SK-N-MC (cell line): ENCODE data around the gene PERCC1.

ENCODE experiments used
- EZH2 ChIP-seq: fragments of 200-600 bp; sonication (generic); IDR thresholded peaks from one replicate; pipeline ENCODE4 v1.6.1; 2017; ENCODE audit warnings: antibody characterized with exemption
- FOXP2 ChIP-seq: optimal IDR thresholded peaks from 2 replicates; pipeline ENCODE3; 2011; ENCODE audit warnings: mild to moderate bottlenecking, moderate library complexity; ENCODE audit not compliant: insufficient read depth; ENCODE audit errors: extremely low read length, control extremely low read depth
- POLR2AphosphoS5 ChIP-seq: IDR thresholded peaks from 2 replicates; pipeline ENCODE4 v1.6.1; 2012; ENCODE audit warnings: mild to moderate bottlenecking, low read depth, low read length, borderline replicate concordance

DNA sequence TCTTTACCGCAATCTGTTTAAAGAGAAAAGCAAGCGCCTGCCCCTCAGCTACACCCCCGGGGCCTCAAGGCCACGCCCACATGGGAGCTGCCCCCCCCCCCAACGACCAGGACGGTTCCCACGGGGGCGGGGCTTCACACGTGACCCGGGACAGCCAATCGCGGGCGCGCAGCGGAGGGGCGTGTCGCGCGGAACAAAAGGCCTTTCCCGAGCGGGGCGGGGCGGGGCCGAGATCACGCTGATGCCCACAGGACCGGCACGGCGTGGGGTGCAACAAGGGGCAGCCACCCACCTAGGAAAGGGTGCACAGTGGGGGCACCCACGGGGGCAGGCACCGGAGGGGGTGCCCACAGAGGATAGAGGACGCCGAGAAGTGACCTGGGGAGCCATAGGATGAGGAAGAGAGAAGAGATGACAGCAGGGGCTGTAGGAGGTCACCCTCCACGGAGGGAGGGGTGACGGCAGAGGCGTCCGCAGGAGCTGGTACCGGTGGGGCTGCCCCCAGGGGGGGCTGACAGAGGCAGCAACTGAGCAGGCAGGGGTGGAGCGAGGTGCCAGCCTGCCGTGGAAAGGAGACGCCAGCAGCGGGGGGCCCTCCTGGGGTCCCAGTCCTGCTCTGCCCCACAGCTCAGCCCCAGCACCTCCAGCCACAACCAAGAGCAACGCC is 22.6 kb upstream of the PERCC1 start:
- no peak for TF ChIP-seq EZH2
- no peak; the same call in 1 of the 2 replicates for TF ChIP-seq POLR2AphosphoS5
- TF ChIP-seq FOXP2 = no peak
